ENCODE data around the gene DENND10.
"Not testable (repeated sequence)": the region's sequence is repeated elsewhere in the genome, so short reads cannot be mapped to it uniquely, and the experiment has no call there.

DENND10 gene

DNA sequence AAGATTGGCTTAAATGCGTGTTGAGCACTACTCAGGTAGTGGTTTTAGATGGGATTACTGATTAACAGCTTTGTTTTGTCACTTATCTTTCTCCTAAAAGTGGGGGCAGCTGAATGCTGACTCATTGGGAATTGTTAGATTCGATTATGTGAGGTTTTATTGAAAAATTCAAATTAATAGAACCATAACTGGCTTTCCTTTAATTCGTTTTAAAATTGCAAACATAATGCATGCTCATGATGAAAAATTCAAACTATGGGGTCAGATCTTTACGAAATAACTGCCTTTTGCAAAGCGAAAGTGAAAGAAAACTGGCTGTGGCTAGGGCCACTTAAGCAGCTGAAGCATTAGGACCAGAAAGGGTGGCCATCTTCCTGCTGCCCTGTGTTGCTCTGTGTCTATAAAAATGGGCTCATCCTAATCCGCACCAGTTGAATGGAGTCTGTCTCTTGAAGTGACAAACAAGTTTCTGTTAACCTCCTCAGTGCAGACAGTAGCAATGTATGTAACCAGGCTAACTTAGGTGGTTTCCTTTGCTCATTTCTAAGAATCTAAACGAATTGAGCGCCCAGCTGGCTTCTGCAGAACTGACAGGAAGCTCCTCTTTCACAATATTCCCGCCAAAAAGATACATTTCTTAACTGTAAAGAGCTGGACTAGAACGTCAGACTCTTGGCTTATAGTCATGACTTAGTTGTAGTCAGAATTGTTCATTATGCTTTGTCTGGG lies 27.8 kb downstream of the DENND10 start:
- Mint-ChIP-seq H3K36me3 (ENCODE audit: low read depth) (peaks cover 80% of the 10 kb centered on the region), H3K27me3 (ENCODE audit: low read depth) (no peaks in the 10 kb centered on the region), H3K4me1 (ENCODE audit: low read depth) (peaks cover 56% of the 10 kb centered on the region), H3K4me3 (peak overlapping the region; percentile 83), H3K9me3 (no peaks in the 10 kb centered on the region), H3K27ac (peak overlapping the region; percentile 97)
- DNase-seq (ENCODE audit: low spot score), result peak; percentile 74

- H3K9me3 Mint-ChIP-seq, result no peaks in the 10 kb centered on the region
- peak overlapping the region; percentile 83 for H3K4me3 Mint-ChIP-seq
- peaks cover 77% of the 10 kb centered on the region for H3K36me3 Mint-ChIP-seq (ENCODE audit: low read depth)
- no peaks in the 10 kb centered on the region for H3K27me3 Mint-ChIP-seq (ENCODE audit: low read depth)
- H3K4me1 Mint-ChIP-seq (ENCODE audit: low read depth), result peaks cover 57% of the 10 kb centered on the region
- peak overlapping the region; percentile 97 for H3K27ac Mint-ChIP-seq
- DNase-seq (ENCODE audit: low spot score), result no peak
Observed at GRCh38 chr10:119132521-119133345, 28.8 kb downstream of the DENND10 start.

DNA sequence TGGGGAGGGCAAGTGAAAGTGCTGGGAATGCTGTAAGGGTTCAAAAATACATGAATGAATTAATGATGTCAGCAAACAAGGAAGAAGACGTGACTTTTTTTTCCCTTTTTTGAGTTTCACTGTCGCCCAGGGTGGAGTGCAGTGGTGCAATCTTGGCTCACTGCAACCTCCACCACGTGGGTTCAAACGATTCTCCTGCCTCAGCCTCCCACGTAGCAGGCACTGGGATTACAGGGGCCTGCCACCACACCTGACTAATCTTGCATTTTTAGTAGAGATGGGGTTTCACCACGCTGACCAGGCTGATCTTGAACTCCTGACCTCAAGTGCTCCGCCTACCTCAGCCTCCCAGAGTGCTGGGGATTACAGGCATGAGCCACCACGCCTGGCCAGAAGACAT lies 30.0 kb downstream of the DENND10 start:
- no peaks in the 10 kb centered on the region for H3K27me3 Mint-ChIP-seq (ENCODE audit: low read depth)
- H3K36me3 Mint-ChIP-seq (ENCODE audit: low read depth), result peaks cover 76% of the 10 kb centered on the region
- DNase-seq (ENCODE audit: low spot score), result peak; percentile 76
- peaks cover 62% of the 10 kb centered on the region for H3K4me1 Mint-ChIP-seq (ENCODE audit: low read depth)
- H3K4me3 Mint-ChIP-seq, result peak overlapping the region; percentile 83
- H3K9me3 Mint-ChIP-seq, result no peaks in the 10 kb centered on the region
- peak overlapping the region; percentile 97 for H3K27ac Mint-ChIP-seq

DNA sequence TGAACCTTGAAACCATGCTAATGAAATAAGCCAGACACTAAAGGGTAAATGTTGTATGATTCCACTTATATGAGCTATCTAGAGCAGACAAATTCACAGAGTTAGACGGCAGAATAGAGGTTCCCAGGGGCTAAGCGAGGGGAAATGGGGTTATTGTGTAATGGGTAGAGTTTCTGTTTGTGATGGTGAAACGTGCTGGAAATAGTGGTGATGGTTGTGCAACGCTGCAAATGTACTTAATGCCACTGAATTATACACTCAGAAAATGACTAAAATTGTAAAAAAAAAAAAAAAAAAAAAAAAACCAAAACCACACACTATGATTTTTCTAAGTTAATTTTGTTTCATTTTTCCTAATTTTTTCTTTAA lies 31.6 kb downstream of the DENND10 start:
- H3K4me3 Mint-ChIP-seq, result peak overlapping the region; percentile 30
- peaks cover 73% of the 10 kb centered on the region for H3K36me3 Mint-ChIP-seq (ENCODE audit: low read depth)
- peak; percentile 32 for DNase-seq (ENCODE audit: low spot score)
- peaks cover 55% of the 10 kb centered on the region for H3K4me1 Mint-ChIP-seq (ENCODE audit: low read depth)
- H3K27me3 Mint-ChIP-seq (ENCODE audit: low read depth), result no peaks in the 10 kb centered on the region
- H3K9me3 Mint-ChIP-seq, result no peaks in the 10 kb centered on the region
- H3K27ac Mint-ChIP-seq, result peak overlapping the region; percentile 62

GRCh38 chr10:119136084-119136483 lies 32.2 kb downstream of the DENND10 start:
- H3K36me3 Mint-ChIP-seq (ENCODE audit: low read depth), result peaks cover 69% of the 10 kb centered on the region
- H3K27me3 Mint-ChIP-seq (ENCODE audit: low read depth), result no peaks in the 10 kb centered on the region
- peaks cover 50% of the 10 kb centered on the region for H3K4me1 Mint-ChIP-seq (ENCODE audit: low read depth)
- H3K4me3 Mint-ChIP-seq, result peak overlapping the region; percentile 21
- no peaks in the 10 kb centered on the region for H3K9me3 Mint-ChIP-seq
- H3K27ac Mint-ChIP-seq, result peak overlapping the region; percentile 71
- no peak for DNase-seq (ENCODE audit: low spot score)

GRCh38 chr10:119137878-119138277 lies 34.0 kb downstream of the DENND10 start:
- H3K36me3 Mint-ChIP-seq (ENCODE audit: low read depth), result peaks cover 57% of the 10 kb centered on the region
- not testable (repeated sequence) for H3K27me3 Mint-ChIP-seq (ENCODE audit: low read depth); H3K27ac Mint-ChIP-seq

GRCh38 chr10:119138346-119139306 lies 34.7 kb downstream of the DENND10 start:
- H3K4me3 Mint-ChIP-seq, result no peak overlapping the region
- no peaks in the 10 kb centered on the region for H3K27me3 Mint-ChIP-seq (ENCODE audit: low read depth)
- DNase-seq (ENCODE audit: low spot score), result no peak
- no peaks in the 10 kb centered on the region for H3K9me3 Mint-ChIP-seq
- H3K4me1 Mint-ChIP-seq (ENCODE audit: low read depth), result peaks cover 32% of the 10 kb centered on the region
- peak overlapping the region; percentile 65 for H3K27ac Mint-ChIP-seq
- peaks cover 54% of the 10 kb centered on the region for H3K36me3 Mint-ChIP-seq (ENCODE audit: low read depth)

More at GRCh38 chr10:119137878-119138277, 34.0 kb downstream of the DENND10 start:
- H3K9me3 Mint-ChIP-seq; DNase-seq (ENCODE audit: low spot score); H3K4me3 Mint-ChIP-seq: not testable (repeated sequence)
- H3K4me1 Mint-ChIP-seq (ENCODE audit: low read depth), result peaks cover 38% of the 10 kb centered on the region

DNA sequence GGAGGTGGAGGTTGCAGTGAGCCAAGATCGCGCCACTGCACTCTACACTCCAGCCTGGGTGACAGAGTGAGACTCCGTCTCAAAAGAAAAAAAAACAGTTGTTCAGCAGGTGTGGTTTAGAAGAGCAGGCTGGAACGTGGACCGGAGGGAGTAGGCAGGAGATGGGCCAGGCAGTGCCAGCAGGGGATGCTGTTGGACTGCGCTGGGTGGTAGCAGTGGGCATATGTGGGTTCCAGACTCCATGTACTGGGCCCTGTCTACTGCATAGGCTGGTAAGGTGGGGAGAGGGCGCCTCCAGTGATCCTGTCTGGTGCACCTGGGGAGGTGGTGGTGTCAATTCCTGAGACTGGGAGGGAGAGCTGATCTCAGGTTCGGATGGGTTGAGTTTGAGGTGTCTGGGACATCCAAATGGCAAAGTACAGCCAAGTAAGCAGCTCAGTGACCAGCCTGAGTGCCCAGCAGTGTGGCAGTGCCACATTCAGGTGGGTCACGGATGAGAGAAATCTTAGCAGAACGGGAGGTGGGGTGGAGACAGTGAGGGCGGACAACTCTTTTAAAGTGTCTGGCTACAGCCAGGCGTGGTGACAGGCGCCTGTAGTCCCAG lies 35.7 kb downstream of the DENND10 start:
- H3K9me3 Mint-ChIP-seq, result no peaks in the 10 kb centered on the region
- peak; percentile 32 for DNase-seq (ENCODE audit: low spot score)
- peaks cover 46% of the 10 kb centered on the region for H3K36me3 Mint-ChIP-seq (ENCODE audit: low read depth)
- peak overlapping the region; percentile 65 for H3K27ac Mint-ChIP-seq
- no peaks in the 10 kb centered on the region for H3K27me3 Mint-ChIP-seq (ENCODE audit: low read depth)
- H3K4me3 Mint-ChIP-seq, result no peak overlapping the region
- peaks cover 27% of the 10 kb centered on the region for H3K4me1 Mint-ChIP-seq (ENCODE audit: low read depth)

DNA sequence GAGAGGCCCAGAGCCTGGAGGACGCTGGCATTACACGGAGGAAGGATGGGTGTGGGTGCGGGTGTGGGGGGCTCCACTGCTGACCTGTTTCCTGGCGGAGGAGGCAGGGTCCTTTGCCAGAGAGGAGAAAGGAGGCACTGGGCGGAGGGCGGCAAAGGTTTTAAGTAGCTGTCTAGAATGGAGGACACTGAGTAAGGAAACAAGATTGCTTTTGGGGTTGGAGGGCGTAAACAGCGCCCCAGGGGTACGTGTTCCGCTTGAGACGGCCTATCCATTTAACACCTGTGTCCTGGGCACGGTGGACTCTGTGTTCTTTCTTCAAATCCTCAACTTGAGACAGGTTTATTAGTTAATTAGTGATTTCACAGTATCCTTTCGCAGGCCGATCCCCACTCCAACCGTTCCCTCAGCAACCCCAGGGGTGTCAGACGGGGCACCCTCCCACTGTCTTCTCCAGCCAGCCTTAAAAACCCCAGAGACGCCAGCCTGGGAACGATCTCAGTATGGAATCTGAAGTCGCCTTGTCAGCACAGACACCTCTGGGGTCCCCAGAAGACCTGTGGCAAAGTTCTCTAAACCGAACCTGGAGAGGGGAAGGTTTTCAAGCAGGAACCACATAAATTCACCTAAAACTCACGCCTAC lies 36.8 kb downstream of the DENND10 start:
- Mint-ChIP-seq H3K27ac (no peak overlapping the region), H3K9me3 (no peaks in the 10 kb centered on the region), H3K4me3 (no peak overlapping the region)

GRCh38 chr10:119143657-119144056 lies 39.7 kb downstream of the DENND10 start:
- H3K9me3 Mint-ChIP-seq, result no peaks in the 10 kb centered on the region
- no peak overlapping the region for H3K27ac Mint-ChIP-seq
- peaks cover 15% of the 10 kb centered on the region for H3K4me1 Mint-ChIP-seq (ENCODE audit: low read depth)
- DNase-seq (ENCODE audit: low spot score), result no peak
- H3K4me3 Mint-ChIP-seq, result no peak overlapping the region
- H3K27me3 Mint-ChIP-seq (ENCODE audit: low read depth), result no peaks in the 10 kb centered on the region
- peaks cover 27% of the 10 kb centered on the region for H3K36me3 Mint-ChIP-seq (ENCODE audit: low read depth)

More for the DNA sequence above, 36.8 kb downstream of the DENND10 start:
- DNase-seq (ENCODE audit: low spot score), result no peak
- H3K4me1 Mint-ChIP-seq (ENCODE audit: low read depth), result peaks cover 21% of the 10 kb centered on the region
- H3K36me3 Mint-ChIP-seq (ENCODE audit: low read depth), result peaks cover 40% of the 10 kb centered on the region
- H3K27me3 Mint-ChIP-seq (ENCODE audit: low read depth), result no peaks in the 10 kb centered on the region

GRCh38 chr10:119149157-119149556 lies 45.2 kb downstream of the DENND10 start:
- Mint-ChIP-seq H3K9me3 (no peaks in the 10 kb centered on the region), H3K4me1 (ENCODE audit: low read depth) (no peaks in the 10 kb centered on the region), H3K27ac (no peak overlapping the region)

DNA sequence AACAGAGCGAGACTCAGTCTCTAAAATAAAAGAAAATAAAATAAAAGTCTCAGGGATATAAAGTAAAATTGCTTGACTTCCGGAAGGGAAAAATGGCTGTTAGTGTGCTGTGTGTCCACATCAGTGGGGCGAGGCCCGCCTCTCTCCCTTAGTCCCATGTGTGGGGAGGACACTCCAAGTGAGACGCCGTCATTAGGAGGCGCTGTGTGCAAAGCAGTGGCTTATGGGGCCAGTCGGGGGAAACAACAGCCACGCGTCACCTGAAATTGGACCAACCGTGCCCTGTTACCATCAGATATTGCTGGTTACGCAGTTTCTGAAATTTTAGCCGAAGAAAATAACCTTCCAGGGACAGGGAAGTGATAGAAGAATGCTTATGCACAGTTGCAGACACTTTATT lies 45.8 kb downstream of the DENND10 start:
- no peaks in the 10 kb centered on the region for H3K9me3 Mint-ChIP-seq
- H3K27me3 Mint-ChIP-seq (ENCODE audit: low read depth), result no peaks in the 10 kb centered on the region
- H3K4me1 Mint-ChIP-seq (ENCODE audit: low read depth), result no peaks in the 10 kb centered on the region
- peaks cover 27% of the 10 kb centered on the region for H3K36me3 Mint-ChIP-seq (ENCODE audit: low read depth)
- no peak overlapping the region for H3K27ac Mint-ChIP-seq
- H3K4me3 Mint-ChIP-seq, result no peak overlapping the region
- no peak for DNase-seq (ENCODE audit: low spot score)

More at GRCh38 chr10:119149157-119149556, 45.2 kb downstream of the DENND10 start:
- Mint-ChIP-seq H3K36me3 (ENCODE audit: low read depth) (peaks cover 23% of the 10 kb centered on the region), H3K4me3 (no peak overlapping the region), H3K27me3 (ENCODE audit: low read depth) (no peaks in the 10 kb centered on the region)
- no peak for DNase-seq (ENCODE audit: low spot score)

DNA sequence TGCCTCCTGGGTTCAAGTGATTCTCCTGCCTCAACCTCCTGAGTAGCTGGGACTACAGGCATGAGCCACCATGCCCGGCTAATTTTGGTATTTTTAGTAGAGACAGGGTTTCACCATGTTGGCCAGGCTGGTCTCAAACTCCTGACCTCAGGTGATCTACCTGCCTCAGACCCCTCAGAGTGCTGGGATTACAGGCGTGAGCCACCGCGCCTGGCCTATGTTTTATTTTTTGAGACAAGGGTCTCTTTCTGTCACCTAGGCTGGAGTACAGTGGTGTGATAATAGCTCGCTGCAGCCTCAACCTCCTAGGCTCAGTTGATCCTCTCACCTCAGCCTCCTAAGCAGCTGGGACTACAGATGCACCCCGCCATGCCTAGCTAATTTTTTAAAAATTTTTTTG lies 47.7 kb downstream of the DENND10 start:
- H3K9me3 Mint-ChIP-seq; H3K4me3 Mint-ChIP-seq; H3K27ac Mint-ChIP-seq; H3K4me1 Mint-ChIP-seq (ENCODE audit: low read depth); DNase-seq (ENCODE audit: low spot score); H3K27me3 Mint-ChIP-seq (ENCODE audit: low read depth): not testable (repeated sequence)
- H3K36me3 Mint-ChIP-seq (ENCODE audit: low read depth), result peaks cover 35% of the 10 kb centered on the region
